ENCODE results near the gene FERMT3.

The FERMT3 gene

DNA sequence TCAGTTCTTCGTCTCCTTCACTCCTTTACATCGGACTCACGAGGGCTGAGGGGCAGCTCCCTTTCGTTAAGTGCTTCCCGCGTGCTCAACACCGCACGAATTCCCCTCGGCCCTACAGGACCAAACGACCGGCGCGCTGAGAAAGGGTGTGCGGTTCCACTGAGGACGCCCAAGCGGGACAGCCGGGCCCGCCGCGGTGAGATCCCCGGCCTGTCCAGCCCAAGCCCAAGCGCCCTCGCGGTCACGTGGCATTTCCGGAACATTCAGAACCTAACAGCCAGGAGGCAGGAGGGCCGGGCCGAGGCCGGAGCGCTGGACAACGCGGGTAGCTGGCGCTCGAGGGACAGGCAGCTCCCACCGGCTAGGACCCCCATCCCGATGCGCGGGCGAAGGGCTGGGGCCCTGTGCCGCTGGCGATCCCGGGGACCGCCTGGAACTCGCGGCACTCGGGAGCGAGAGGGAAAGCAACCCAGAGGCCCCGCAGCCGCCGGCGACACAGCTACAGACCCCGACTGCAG is 21.3 kb upstream of the FERMT3 start:
- in situ Hi-C loops (cut with MboI; ENCODE audit: low pct_unique_long_range_greater_than_20kb, low sequenced_read_pairs): no loop called here
- DNase-seq: no peak

DNA sequence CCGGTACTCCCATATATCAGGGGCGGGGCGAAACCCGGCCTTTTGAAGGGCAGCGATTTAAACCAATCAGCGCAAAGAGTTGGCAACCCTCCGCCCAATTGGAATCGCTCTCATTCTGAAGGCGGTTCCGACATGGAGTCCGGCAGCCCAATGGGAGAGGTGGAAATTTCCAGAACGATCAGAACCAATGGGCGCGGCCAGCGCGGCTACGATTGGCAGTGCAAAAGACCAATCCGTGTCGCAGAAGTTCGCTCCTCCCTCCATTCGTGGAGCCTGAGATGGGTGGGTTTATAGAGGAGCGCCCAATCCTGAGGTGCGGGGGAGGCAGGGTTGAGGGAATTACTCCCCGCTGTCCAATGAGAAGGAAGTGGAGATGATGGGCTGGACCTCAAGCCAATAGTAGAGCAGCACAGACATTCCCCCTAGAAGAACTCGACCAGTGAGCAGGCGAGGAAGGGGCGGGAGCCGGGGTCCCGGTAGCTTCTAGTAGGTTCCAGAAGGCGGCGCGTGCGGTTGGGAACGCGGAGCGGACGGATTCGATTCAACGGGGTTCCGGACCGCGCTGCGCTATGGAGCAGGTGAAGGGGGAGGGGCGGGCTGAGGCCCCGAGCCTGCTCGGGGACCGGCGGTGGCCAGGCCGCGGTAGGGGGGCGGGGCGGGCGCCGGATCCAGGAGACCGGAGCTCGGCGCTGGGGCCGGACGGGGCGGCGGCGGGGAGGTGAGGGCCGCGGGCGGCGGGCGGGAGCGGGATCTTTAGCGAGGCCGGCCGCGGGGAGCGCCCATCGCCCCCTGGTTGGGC is 20.6 kb upstream of the FERMT3 start, which contains the start of gene STIP1:
TSS of gene STIP1 (plus strand) at position 479 of the 799 bp plus-strand sequence. CDS start at position 570, 91 bp downstream.
- peak; percentile 100 for DNase-seq
- in situ Hi-C loops (cut with MboI; ENCODE audit: low pct_unique_long_range_greater_than_20kb, low sequenced_read_pairs): no loop called here

DNA sequence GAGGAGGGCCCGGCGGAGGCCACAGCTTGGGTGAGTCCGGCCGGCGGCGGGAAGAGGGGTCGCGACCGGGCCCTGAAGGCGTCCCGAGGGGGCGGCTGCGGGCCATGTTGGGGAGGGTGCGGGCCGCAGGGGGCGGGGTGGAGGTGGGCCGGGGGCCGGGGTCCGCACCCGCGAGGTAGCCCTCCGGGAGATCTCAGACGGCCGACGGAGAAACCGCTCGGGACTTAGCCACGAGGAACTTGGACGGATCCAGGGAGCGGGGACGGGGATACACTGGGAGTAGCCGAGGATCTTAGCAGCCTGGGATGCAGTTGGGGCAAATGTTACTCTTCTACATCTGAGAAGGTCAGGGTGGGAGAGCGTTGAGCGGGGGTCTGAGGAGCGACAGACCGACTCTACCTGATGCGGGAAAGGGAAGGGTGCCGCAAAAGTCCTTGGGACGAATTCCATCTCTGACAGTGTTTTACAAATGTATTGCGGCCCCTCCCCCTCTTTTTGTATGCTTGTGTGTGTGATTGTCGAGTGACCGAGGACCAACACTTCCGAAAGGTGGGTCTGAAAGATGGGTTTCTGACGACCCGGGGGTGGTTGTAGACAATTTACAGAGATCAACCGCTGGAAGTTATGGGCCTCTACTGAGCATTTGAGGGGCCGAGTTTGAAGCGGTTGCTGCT is 19.9 kb upstream of the FERMT3 start:
- in situ Hi-C loops (cut with MboI; ENCODE audit: low pct_unique_long_range_greater_than_20kb, low sequenced_read_pairs): no loop called here
- peak; percentile 36 for DNase-seq

- DNase-seq: no peak
- in situ Hi-C loops (cut with MboI; ENCODE audit: low pct_unique_long_range_greater_than_20kb, low sequenced_read_pairs): no loop called here
Measured at GRCh38 chr11:64192434-64192833, 14.1 kb upstream of the FERMT3 start.

- in situ Hi-C loops (cut with MboI; ENCODE audit: low pct_unique_long_range_greater_than_20kb, low sequenced_read_pairs): no loop called here
- no peak for DNase-seq
Measured at GRCh38 chr11:64196626-64197025, 9.9 kb upstream of the FERMT3 start.

GRCh38 chr11:64198511-64198910 is 8.0 kb upstream of the FERMT3 start:
- in situ Hi-C loops (cut with MboI; ENCODE audit: low pct_unique_long_range_greater_than_20kb, low sequenced_read_pairs): no loop called here
- DNase-seq: no peak

- in situ Hi-C loops (cut with MboI; ENCODE audit: low pct_unique_long_range_greater_than_20kb, low sequenced_read_pairs): no loop called here
- DNase-seq: no peak
Measured at GRCh38 chr11:64201543-64201942, 5.0 kb upstream of the FERMT3 start.

GRCh38 chr11:64202992-64203391 is 3.5 kb upstream of the FERMT3 start:
- DNase-seq: no peak
- in situ Hi-C loops (cut with MboI; ENCODE audit: low pct_unique_long_range_greater_than_20kb, low sequenced_read_pairs): no loop called here

DNA sequence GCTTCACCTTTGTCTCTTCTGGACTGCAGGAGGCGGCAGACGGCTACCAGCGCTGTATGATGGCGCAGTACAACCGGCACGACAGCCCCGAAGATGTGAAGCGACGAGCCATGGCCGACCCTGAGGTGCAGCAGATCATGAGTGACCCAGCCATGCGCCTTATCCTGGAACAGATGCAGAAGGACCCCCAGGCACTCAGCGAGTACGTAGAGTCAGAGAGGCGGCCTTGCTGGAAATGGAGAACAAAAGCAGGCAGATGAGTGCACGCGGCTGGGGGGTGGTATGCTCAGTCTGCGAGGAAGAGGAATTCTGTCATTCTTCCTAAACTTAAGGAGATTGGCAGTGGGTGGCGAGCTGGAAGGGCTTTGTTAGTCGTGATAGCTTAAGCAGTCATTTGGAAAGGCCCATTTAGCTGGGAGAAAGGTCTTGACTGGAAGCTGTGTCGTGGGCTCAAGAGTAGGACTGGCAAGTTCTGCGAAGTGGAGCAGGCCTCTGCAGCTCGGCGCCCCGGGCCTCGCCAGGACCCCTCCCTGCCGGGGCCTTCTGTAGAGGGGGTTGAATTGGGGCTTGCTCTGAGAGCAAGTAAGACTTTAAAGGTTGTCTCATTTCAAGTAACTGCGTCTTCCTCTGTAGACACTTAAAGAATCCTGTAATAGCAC is 3.0 kb upstream of the FERMT3 start:
- in situ Hi-C loops (cut with MboI; ENCODE audit: low pct_unique_long_range_greater_than_20kb, low sequenced_read_pairs): no loop called here

GRCh38 chr11:64204080-64204440 is 2.5 kb upstream of the FERMT3 start:
- no peak for DNase-seq
- in situ Hi-C loops (cut with MboI; ENCODE audit: low pct_unique_long_range_greater_than_20kb, low sequenced_read_pairs): no loop called here

More for the DNA sequence above, 3.0 kb upstream of the FERMT3 start:
- DNase-seq: no peak

DNA sequence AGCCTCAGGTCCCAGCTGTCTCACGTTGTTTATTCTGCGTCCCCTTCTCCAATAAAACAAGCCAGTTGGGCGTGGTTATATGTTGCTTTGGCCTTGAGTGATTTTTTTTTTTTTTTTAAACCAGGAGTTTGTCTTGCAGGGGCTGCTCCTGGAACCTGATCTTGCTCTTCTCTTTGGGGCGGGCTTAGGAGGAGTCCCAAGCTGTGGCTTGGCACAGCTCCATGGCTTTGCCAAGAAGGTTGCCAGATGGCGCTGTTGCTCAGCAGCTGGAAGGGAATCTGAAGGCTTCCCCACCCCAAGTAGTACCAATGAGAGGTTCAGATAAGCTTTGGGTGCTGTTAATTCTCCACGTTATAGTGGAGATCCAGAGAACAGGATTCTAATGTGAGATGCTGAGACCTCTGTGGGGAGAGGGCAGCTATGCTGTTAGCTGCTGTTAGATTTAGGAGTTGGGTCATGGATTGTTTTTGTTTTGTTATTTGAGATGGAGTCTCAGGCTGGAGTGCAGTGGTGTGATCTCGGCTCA is 2.0 kb upstream of the FERMT3 start:
- in situ Hi-C loops (cut with MboI; ENCODE audit: low pct_unique_long_range_greater_than_20kb, low sequenced_read_pairs): no loop called here
- DNase-seq: peak; percentile 96

DNA sequence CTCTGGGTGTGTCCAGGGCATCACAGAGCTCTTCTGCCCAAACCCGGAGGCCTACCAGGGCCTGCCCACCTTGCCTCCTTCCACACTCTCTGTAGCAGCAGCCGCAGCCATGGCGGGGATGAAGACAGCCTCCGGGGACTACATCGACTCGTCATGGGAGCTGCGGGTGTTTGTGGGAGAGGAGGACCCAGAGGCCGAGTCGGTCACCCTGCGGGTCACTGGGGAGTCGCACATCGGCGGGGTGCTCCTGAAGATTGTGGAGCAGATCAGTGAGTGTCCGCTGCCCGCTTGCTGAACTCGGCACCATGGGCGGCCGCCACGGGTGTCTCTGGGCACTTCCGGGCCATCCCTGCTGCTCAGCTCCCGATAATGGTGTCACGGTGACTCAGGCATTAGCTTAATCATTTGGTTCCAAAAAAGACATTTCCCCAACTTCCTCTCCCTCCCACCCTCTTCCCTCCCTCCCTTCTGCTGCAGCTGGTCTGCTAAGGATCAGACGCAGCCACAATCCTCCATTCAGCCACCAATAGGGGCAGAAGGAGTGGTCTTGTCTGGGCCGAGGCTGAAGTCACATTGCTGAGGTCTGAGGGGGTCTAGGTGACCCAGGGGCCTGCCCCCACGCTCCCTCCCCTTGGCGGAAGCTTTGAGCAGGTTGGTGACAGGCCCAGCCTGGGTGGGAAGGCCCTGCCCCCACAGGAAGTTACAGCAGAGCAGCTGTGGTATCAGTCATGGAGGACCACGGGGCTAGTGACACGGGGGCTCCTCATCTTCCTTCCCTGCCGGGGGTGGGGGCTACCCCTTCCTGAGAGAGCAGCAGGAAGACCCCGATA is 950 bp downstream of the FERMT3 start:
- peak; percentile 92 for DNase-seq
- in situ Hi-C loops (cut with MboI; ENCODE audit: low pct_unique_long_range_greater_than_20kb, low sequenced_read_pairs): no loop called here

- in situ Hi-C loops (cut with MboI; ENCODE audit: low pct_unique_long_range_greater_than_20kb, low sequenced_read_pairs): no loop called here
- DNase-seq: no peak
Measured at GRCh38 chr11:64208086-64208795, 1.7 kb downstream of the FERMT3 start.

DNA sequence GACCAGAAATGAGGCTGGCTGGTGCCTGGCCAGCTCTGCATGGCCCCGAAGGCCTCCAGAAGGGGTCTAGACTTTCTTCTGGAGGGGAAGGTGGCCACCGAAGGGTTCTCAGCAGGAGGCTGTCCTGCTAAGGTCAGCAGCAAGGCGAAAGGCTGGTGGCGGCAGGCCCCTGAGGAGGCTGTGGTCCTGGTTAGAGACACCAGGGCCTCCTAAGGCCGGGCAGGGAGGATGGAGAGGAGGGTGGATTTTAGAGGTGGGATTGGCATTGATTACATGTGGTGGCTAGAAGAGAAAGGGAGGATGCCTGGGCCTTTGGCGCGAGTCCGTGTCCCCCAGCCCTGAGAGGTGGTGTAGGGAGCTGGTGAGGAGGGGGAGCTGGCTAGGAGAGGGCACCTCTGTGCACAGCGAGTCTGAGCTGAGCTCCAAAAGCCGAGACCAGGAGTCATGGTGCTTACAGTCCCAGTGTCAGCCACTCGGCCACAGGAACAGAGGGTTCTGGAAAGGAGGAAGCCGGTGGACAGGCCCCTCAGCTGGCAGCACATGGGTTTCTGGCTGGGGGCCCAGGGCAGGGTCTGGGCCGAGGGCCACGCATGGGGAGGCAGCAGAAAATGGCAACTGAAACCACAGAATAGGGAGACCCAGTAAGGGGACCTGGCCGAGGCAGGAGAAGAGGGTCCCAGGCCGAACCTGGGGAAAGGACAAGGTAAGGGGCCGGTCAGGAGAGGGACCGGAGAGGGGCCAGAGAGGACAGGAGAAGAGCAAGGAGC is 2.5 kb downstream of the FERMT3 start:
- in situ Hi-C loops (cut with MboI; ENCODE audit: low pct_unique_long_range_greater_than_20kb, low sequenced_read_pairs): no loop called here
- DNase-seq: no peak

DNA sequence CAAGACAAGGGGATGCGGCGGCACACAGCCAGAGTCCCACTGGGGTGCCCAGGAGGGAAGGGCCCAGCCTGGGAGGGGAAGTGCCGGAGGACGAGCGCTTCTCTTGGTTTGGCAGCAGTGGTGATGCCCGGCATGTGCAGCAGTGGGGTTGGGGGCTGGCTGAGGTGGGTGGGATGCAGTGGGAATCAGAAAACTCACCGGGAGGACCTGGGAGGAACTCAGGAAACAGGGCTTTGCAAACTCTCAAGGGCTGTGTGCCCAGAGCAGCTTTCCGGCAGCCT is 3.0 kb downstream of the FERMT3 start:
- no peak for DNase-seq
- in situ Hi-C loops (cut with MboI; ENCODE audit: low pct_unique_long_range_greater_than_20kb, low sequenced_read_pairs): no loop called here

- in situ Hi-C loops (cut with MboI; ENCODE audit: low pct_unique_long_range_greater_than_20kb, low sequenced_read_pairs): no loop called here
- DNase-seq: no peak
Measured at GRCh38 chr11:64210301-64211020, 3.9 kb downstream of the FERMT3 start.

DNA sequence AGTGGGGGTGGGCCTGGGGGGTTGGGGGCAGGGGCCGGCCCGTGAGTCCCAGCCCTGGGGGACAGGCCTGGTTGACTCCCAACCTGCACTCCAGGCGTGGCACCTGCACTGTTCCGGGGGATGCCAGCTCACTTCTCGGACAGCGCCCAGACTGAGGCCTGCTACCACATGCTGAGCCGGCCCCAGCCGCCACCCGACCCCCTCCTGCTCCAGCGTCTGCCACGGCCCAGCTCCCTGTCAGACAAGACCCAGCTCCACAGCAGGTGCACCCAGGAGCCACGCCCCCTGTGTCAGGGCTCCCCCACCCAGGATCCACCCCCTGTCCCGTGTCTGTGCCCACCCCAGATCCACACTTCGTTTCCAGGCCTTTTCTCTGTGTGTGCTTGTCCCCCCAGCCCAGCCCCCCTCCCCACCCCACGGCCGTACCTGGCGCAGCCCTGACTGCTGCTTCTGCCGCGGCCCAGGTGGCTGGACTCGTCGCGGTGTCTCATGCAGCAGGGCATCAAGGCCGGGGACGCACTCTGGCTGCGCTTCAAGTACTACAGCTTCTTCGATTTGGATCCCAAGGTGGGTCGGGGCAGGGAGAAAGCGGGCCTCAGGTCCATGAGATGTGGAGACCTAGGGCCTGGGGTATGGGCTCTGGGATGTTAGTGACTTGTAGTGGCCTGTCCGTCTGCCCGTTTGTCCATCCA is 4.8 kb downstream of the FERMT3 start:
- in situ Hi-C loops (cut with MboI; ENCODE audit: low pct_unique_long_range_greater_than_20kb, low sequenced_read_pairs): no loop called here
- DNase-seq: no peak

Measured in KBM-7 (cell line).